ENCODE data around the gene GPR39.

DNA sequence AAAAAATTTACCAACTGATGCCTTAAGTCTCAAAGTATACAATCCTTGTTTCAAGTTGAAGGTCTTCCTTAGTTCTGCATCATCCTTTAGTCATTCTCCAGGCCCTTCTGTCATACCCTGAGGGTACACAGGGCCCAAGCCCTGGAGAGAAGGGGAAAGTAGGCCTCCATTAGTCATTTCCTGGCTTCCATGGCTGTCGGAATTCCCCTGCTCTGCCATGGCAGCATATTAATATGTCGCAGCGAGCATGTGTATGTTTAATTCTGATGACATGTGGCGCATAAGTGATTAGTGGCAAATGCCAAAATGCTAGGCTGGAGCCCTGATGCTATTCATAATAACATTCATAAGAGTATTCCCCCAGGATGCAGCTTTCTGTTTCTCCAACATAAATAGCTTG, 22.1 kb downstream of the GPR39 start:
- TF ChIP-seq, protein P1, sequence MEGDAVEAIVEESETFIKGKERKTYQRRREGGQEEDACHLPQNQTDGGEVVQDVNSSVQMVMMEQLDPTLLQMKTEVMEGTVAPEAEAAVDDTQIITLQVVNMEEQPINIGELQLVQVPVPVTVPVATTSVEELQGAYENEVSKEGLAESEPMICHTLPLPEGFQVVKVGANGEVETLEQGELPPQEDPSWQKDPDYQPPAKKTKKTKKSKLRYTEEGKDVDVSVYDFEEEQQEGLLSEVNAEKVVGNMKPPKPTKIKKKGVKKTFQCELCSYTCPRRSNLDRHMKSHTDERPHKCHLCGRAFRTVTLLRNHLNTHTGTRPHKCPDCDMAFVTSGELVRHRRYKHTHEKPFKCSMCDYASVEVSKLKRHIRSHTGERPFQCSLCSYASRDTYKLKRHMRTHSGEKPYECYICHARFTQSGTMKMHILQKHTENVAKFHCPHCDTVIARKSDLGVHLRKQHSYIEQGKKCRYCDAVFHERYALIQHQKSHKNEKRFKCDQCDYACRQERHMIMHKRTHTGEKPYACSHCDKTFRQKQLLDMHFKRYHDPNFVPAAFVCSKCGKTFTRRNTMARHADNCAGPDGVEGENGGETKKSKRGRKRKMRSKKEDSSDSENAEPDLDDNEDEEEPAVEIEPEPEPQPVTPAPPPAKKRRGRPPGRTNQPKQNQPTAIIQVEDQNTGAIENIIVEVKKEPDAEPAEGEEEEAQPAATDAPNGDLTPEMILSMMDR (conservative IDR thresholded peaks at IDR 0.05; ENCODE audit: low read depth, low read length), result no peak
- TF ChIP-seq EZH2 (IDR thresholded peaks at IDR 0.05; ENCODE audit: low read length, unreplicated experiment) (no peak), EZH2phosphoT487 (IDR thresholded peaks at IDR 0.05; ENCODE audit: borderline replicate concordance, low read length) (no peak)

All from PC-3 (cell line).